NCI-H1436 treated with DMSO at 0.1 percent for 48 hours (cell line): ENCODE results near the gene FOXI1.

ENCODE experiments used
- DNase-seq: peaks from one replicate; lab custom pipeline; 2025; lab: John Stamatoyannopoulos, UW

FOXI1 gene

DNA sequence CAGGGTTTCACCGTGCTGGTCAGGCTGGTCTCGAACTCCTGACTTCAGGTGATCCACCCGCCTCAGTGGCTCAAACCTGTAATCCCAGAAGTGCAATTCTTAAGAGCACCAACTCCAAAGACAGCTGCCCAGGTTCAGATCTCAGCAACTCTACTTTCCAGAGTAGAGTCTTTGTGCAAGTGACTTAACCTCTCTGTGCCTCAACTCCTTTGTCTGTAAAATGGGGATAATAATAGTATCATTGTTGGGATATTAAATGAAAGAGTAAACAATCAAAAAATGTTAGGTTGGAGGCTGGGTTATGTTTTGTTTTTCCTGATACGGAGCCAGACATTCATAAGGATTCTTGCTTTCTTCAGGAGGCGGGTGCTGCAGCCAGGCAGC lies 45.0 kb downstream of the FOXI1 start:
- DNase-seq, result no peak

GRCh38 chr5:170151097-170151831 lies 45.6 kb downstream of the FOXI1 start:
- DNase-seq, result no peak

DNA sequence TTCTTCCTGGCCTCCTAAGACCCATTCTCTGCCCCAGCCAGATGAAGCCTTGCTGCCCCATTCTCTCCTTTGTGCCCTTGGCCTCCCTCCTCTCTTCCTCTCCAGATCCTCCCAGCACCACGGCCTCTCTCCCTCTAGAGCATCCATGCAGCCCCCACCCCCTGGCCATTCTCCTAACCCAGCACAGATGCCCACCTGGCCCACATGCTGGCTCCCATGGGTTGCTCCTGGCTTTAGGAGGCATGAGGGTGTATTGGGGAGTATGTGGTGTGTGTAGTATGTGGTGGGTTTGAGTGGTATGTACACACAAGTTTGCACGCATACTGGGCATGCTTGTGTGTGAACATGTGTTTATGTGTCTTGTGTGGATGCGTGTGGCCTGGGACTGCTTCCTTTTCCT lies 47.1 kb downstream of the FOXI1 start:
- DNase-seq, result no peak

GRCh38 chr5:170154297-170154696 lies 48.6 kb downstream of the FOXI1 start:
- DNase-seq, result no peak

- DNase-seq, result no peak
Measured at GRCh38 chr5:170154744-170155143, 49.0 kb downstream of the FOXI1 start.

DNA sequence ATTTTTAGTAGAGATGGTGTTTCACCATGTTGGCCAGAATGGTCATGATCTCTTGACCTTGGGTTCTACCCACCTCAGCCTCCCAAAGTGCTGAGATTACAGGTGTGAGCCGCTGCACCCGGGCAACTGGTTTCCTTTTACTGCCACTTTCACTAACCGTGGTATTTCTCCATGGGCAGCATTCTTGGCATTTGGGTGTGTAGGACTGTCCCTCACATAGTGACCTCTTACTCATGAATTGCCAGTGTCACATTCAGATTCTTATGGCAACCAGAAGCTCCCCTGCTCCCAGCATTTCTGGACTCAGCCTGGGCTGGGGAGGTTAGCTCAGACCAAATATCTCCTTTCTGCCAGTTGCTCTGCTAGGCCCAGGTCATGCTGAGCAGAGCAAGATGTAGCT lies 50.1 kb downstream of the FOXI1 start:
- DNase-seq, result no peak

DNA sequence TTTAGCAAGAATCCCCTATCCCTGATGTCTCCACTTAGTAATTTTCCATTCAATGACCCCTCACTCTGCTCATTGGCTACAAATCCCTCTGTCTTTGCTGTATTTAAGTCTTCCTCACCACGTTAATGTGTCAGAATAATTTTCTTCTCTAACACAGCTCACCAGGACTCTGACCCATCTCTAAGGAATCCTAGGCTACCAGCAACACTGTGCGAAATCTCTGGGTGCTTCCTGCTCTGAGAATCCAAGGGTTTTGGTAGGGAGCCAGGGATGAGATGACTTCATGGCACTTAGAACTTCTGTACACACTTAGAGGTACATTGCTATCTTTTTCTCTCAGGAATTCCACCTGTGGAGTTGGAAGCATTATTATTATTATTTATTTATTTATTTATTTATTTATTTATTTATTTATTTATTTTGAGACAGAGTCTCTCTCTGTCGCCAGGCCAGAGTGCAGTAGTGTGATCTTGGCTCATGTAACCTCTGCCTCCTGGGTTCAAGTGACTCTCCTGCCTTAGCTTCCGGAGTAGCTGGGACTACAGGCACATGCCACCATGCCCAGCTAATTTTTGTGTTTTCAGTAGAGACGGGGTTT lies 53.5 kb downstream of the FOXI1 start:
- no peak for DNase-seq
